Motor neuron (in vitro differentiated cells): ENCODE measurements around the gene LEMD3. TPM values are rescaled to one million over a fixed set of nuclear protein-coding genes. Genes with fewer than 3 reads are reported as not detected.

Experiments used
- ATAC-seq, 8 experiments: fragments of 200-7000 bp; cut with Tn5 transposase; replicated peaks in 6 of 8; 2 replicates each; pipeline ENCODE4 v1.8.0; 2021; ENCODE audit warnings: mild to moderate bottlenecking in 8 of 8, moderate library complexity in 8 of 8
- H3K27ac ChIP-seq, 2 donors: fragments of 250-450 bp; sonication (Bioruptor Pico); 2 replicates each; pipeline ENCODE4 v1.9.0; 2021; ENCODE audit warnings: antibody characterized with exemption in 2 of 2, mild to moderate bottlenecking in 2 of 2, moderate library complexity in 1 of 2
- H3K4me1 ChIP-seq, 2 donors: fragments of 250-450 bp; sonication (Bioruptor Pico); replicated peaks in 1 of 2; 2 replicates each; pipeline ENCODE4 v1.6.1; 2021; ENCODE audit warnings: antibody characterized with exemption in 2 of 2, mild to moderate bottlenecking in 2 of 2, moderate library complexity in 1 of 2
- H3K4me3 ChIP-seq, 5 donors: fragments of 250-450 bp; sonication (Bioruptor Pico); 2 replicates each; pipeline ENCODE4 v1.9.0; 2021; ENCODE audit warnings: antibody characterized with exemption in 5 of 5, mild to moderate bottlenecking in 5 of 5, moderate library complexity in 4 of 5
- WGBS, 10 experiments: fragments of 450-650 bp; shearing (Covaris generic); methylation state at CpG; one replicate each; pipeline ENCODE4 v1.0.0; 2022; 5-methylcytosine and 5-hydroxymethylcytosine counted together
- in situ Hi-C, 9 experiments: fragments of 400-800 bp; cut with MboI; loops; one replicate each; pipeline ENCODE4 v1.15.0; 2021; ENCODE audit warnings: low sequenced_read_pairs in 9 of 9, low pct_unique_long_range_greater_than_20kb in 2 of 9; ENCODE audit not compliant: unreplicated experiment in 9 of 9
- total RNA-seq, 8 experiments: library from RNA; unstranded; fragments of 300-600 nt; gene quantifications; 2 replicates each; pipeline versions ENCODE4 v1.2.3 to v1.2.4, GENCODE V29; 2022

LEMD3 gene
- total RNA-seq: 10 to 100 TPM in 7 of 8 experiments, 1 to 10 TPM in 1; 9.6 to 27.4 (median 22.5) TPM

DNA sequence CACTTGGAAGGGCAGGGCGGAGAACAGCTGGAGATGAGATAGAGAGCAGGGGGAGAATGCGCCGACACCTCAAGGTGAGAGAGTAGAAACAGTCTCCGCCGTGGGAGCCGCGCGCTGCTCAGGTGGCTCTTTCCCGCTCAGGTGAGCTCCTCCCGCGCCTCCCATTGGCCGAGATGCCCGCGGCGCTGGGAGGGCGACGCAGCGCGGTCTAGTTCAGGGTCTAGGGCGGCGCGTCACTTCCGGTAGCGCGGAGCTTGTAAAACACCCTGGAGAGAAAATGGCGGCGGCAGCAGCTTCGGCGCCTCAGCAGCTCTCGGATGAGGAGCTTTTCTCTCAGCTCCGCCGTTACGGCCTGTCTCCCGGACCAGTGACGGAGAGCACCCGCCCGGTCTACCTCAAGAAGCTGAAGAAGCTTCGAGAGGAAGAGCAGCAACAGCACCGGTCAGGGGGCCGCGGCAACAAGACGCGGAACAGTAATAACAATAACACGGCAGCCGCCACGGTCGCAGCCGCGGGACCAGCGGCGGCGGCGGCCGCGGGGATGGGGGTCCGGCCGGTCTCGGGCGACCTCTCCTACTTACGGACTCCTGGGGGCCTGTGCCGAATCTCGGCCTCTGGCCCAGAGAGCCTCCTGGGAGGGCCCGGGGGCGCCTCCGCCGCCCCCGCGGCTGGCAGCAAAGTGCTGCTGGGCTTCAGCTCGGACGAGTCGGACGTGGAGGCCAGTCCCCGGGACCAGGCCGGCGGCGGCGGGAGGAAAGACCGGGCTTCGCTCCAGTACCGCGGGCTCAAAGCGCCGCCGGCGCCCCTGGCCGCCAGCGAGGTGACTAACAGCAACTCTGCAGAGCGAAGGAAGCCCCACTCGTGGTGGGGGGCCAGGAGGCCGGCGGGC lies at the start of gene LEMD3:
LEMD3 (plus strand) TSS at position 264 of the 889 bp plus-strand sequence; CDS start at position 278, 14 bp downstream.
- Histone ChIP-seq H3K27ac (peak within 1 kb of the TSS; percentile 90 to 91), H3K4me1 (peaks cover 23 to 30% of the 10 kb centered on the region in 2 donors), H3K4me3 (peak within 1 kb of the TSS; percentile 71 to 98 (median 82))
- WGBS, 10 experiments: 0 to 4% (median 0%) methylated on average over 1 to 23 of the region's 91 CpGs; no CpG with 5 or more reads in 3 of the 10 experiments
- in situ Hi-C loops: no loop called here
- ATAC-seq: peak; percentile 76 to 97 (median 92)

DNA sequence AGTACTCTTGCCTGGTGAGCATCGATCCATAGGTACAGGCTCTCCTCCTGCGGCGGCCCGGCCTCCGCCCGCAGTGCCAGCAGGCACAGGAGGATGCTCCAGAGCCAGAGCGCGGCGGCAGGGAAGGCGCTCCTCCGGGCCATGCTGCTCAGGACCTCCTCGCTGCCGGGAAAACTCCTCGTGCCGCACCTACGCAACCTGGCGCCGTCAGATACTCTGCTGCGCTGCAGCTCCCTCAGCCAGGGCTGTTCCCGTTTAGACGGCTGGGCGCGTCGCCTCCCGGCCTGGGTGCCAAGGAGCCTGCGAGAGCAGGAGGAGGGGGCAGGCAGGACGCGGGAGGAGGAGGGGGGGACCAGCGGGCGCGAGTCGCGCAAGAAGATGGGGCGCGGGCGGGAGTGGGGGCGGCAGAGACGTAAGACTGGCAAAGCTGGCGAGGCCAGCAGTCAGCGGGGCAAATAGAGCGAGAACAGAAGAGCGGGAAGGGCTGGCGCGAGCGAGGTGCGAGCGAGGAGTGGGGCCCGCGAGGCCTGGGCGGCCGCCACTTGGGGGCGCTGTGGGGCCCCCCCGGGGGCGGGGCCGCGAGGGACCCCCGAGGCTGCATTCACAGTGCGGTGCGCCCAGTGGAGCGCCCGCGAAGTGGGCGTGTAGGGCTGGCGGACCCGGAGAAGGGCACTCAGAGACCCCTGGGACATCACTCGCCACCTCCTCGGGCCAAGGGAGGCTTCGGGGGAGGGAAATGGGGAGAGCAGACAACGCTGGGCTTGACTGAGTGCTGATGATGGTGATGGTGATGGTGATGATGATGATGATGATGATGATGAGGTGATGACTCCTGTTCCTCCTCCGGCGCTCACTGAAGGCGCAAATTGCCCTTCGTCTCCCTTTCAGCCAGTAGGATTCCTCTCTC lies 48.1 kb upstream of the LEMD3 start, which contains the start of gene WIF1:
WIF1 (minus strand) TSS at position 257 of the 907 bp plus-strand sequence; CDS start at position 143, 114 bp downstream.
- 0 to 2% (median 1%) methylated on average over 1 to 9 of the region's 73 CpGs; no CpG with 5 or more reads in 6 of the 10 experiments for WGBS, 10 experiments
- Histone ChIP-seq H3K27ac (no peak within 1 kb of the TSS), H3K4me1 (no peaks in the 10 kb centered on the region), H3K4me3 (peak within 1 kb of the TSS; percentile 33 to 43 (median 36))
- ATAC-seq: peak; percentile 45 to 91 (median 84)
- in situ Hi-C loops: loop anchor here in 5 of 9 experiments (25.0 kb wide), 3 partner anchors 209 to 334 kb away; no protein-coding TSS in a partner anchor

DNA sequence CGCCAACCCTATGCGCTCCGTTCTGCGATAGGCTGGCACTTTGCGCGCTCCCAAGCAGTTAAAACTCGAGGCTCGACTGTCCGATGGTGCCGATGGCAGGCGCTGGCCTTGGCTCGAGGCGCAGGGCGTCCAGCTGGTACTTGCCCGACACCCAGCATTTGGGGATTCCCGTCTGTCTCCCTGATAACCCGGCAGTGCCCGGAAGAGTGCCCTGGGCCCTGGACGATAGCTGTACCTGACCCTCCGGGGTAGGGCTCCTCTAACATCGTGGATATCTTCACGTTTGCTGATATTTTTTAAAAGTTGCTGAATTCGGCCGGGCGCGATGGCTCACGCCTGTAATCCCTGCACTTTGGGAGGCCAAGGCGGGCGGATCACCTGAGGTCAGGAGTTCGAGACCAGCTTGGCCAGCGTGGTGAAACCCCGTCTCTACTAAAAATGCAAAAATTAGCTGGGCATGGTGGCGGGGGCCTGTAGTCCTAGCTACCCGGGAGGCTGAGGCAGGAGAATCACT lies 47.4 kb upstream of the LEMD3 start:
- no peaks in the 10 kb centered on the region for H3K4me1 ChIP-seq
- no peak overlapping the region for H3K4me3 ChIP-seq
- 72 to 100% (median 97%) methylated on average over 2 to 8 of the region's 34 CpGs; no CpG with 5 or more reads in 5 of the 10 experiments for WGBS, 10 experiments
- in situ Hi-C loops: loop anchor here in 5 of 9 experiments (25.0 kb wide), 3 partner anchors 210 to 335 kb away; no protein-coding TSS in a partner anchor
- no peak for ATAC-seq
- no peak overlapping the region for H3K27ac ChIP-seq

DNA sequence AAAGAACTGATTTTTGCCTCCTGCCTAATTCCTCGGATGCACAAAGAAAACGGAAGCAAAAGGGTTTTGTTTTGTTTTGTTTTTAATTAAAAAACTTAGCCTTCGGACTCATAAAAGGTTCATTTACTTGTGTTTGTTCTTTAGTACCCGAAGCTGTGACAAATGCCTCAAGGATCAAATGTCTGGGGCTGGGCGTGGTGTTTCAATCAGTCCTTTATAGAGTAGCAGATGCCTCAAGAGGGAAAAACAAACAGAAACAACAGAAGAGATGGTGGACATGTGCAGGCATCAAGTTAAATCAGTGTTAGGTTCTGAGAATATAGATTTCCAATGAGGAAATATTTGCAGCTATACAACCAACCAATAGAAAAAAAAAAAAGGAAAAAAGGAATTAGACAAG lies 46.7 kb upstream of the LEMD3 start:
- Histone ChIP-seq H3K4me3 (no peak overlapping the region), H3K27ac (no peak overlapping the region), H3K4me1 (no peaks in the 10 kb centered on the region)
- 2 to 77% (median 30%) methylated on average over 3 to 5 of the region's 5 CpGs; no CpG with 5 or more reads in 1 of the 10 experiments for WGBS, 10 experiments
- ATAC-seq: peak in 1 of 8 experiments; percentile 24
- in situ Hi-C loops: loop anchor here in 5 of 9 experiments (25.0 kb wide), 3 partner anchors 210 to 335 kb away; no protein-coding TSS in a partner anchor

DNA sequence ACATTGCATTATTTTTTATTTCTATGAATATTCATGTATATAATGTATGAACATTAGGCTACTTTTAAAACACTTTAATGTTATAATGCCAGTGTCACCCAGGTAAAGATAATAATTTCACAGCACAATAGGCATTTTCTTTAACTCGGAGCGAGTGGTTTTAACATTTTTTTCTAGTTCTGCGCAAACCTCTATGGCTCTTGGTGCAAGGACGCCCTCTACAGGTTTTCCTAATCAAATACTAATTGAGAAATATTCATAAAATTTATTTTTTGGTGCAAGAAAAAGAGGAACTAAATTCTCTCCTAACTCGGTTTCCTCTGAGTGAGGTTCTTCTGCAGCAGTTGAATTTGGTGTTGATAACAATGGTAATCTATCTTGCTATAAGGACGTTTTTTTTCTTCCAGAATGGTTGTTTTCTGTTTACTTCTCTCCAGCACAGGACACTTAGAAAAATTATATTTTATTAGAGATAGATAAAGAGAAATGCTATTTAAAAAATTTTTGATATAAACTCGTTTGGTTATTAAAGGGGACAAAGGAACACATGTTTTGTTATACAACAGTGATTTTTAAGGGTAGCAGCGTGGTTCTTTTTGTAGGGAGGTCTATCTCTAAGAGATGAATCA lies 45.8 kb upstream of the LEMD3 start:
- in situ Hi-C loops: loop anchor here in 5 of 9 experiments (25.0 kb wide), 3 partner anchors 211 to 336 kb away; no protein-coding TSS in a partner anchor
- Histone ChIP-seq H3K4me1 (no peaks in the 10 kb centered on the region), H3K27ac (no peak overlapping the region), H3K4me3 (no peak overlapping the region)
- 0 to 27% (median 11%) methylated on average over 1 to 8 of the region's 8 CpGs for WGBS, 10 experiments
- no peak for ATAC-seq

DNA sequence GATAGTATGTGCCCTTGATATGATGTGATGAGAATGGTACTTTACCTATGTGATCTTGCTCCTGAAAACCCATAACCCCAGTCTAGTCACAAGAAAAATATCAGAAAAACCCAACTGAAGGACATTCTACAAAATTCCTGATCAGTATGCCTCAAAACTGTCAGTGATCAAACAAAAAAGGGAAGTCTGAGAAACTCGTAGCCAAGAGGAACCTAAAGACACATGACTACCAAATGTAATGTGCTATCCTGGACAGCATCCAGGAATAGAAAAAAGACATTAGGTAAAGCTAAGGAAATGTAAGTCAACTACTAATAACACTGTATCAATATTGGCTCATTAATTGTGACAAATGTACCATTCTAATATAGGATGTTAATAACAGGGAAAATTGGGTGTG lies 44.1 kb upstream of the LEMD3 start:
- in situ Hi-C loops: no loop called here
- no peak for ATAC-seq

DNA sequence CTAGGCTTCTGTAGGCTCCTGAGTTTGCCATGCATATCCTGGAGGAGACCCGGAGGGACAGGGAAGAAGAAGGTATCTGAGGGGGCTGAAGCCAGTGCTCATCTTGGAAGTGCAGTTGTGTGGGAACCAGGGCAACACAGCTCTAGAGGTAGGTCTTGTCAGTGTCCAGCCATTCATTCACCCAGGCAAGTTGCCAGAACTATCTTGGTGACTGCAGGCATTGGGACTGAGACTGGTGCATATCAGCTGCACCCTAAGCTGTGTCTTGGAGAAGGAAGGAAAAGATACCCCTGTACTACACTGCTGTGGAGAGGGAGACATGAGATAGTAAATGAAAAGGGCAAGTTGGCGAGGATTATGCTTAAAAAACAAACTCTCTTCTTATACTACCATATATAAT lies 43.4 kb upstream of the LEMD3 start:
- WGBS, 10 experiments: 22 to 100% (median 59%) methylated on average over 1 to 2 of the region's 2 CpGs; no CpG with 5 or more reads in 3 of the 10 experiments
- ATAC-seq: no peak
- H3K4me3 ChIP-seq: no peak overlapping the region
- in situ Hi-C loops: no loop called here
- H3K27ac ChIP-seq: no peak overlapping the region
- H3K4me1 ChIP-seq: no peaks in the 10 kb centered on the region

More for the DNA sequence above, 44.1 kb upstream of the LEMD3 start:
- H3K27ac ChIP-seq: no peak overlapping the region
- H3K4me3 ChIP-seq: no peak overlapping the region
- H3K4me1 ChIP-seq: no peaks in the 10 kb centered on the region
- WGBS, 10 experiments: 0 to 100% (median 40%) methylated on average over 1 of the region's 1 CpG; no CpG with 5 or more reads in 1 of the 10 experiments

DNA sequence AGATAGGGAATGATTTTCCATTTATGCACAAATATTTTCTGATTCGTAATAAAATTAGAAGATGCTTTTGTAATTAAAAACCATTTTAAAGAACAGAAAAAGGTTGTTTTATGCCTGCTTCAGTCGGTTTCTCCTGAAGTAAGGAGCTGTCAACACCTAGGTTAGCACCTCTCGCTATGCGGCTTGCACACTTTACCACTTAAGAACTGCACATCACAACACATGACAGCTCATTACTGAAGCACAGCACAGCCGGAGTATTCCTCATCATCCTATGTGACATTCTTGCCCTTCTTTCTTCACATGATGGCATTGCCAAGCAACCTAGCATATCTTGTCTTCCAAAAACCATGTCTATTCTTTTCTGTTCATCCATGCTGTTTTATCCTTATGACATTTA lies 42.9 kb upstream of the LEMD3 start:
- Histone ChIP-seq H3K4me3 (no peak overlapping the region), H3K27ac (no peak overlapping the region), H3K4me1 (no peaks in the 10 kb centered on the region)
- WGBS, 10 experiments: 33 to 80% (median 58%) methylated on average over 1 to 5 of the region's 5 CpGs; no CpG with 5 or more reads in 2 of the 10 experiments
- ATAC-seq: no peak
- in situ Hi-C loops: no loop called here

DNA sequence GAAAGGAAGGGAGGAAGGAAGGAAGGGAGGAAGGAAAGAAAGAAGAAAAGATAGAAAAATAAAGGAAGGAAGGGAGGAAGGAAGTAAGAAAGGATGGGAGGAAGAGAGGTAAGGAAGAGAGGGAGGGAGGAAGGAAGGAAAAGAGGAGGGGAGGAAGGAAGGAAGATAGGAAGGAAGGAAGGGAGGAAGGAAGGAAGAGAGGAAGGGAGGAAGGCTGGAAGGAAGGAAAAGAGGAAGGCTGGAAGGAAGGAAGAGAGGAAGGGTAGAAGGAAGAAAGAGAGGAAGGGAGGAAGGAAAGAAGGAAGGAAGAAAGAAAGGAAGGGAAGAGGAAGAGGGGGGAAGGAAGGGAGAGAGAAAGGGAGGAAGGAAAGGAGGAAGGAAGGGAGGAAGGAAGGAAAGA lies 35.5 kb upstream of the LEMD3 start:
- in situ Hi-C loops: no loop called here
- Histone ChIP-seq H3K27ac (no peak overlapping the region), H3K4me1 (no peaks in the 10 kb centered on the region), H3K4me3 (no peak overlapping the region)
- ATAC-seq: no peak

DNA sequence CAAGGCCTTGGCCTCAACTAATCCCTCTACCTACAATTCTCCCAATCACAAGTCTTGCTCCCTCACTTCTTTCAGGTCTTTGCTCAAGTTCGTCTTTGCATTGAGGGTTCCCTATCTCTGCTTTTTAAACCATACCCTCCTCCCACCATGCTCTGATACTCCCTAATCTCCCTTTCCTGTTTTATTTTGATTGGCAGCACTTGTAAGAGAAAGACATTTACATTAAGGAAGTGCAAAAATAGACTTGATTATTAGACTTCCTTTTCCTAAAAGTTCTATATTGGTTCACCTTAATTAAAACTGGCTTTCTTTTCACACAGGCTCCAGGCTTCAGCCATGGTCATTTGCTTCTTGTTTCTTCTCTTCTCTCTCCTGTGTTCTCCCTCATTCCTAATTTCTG lies 30.0 kb upstream of the LEMD3 start:
- Histone ChIP-seq H3K4me1 (no peaks in the 10 kb centered on the region), H3K4me3 (no peak overlapping the region), H3K27ac (no peak overlapping the region)
- in situ Hi-C loops: no loop called here
- 0 to 100% (median 70%) methylated on average over 1 of the region's 1 CpG; no CpG with 5 or more reads in 4 of the 10 experiments for WGBS, 10 experiments
- ATAC-seq: no peak

DNA sequence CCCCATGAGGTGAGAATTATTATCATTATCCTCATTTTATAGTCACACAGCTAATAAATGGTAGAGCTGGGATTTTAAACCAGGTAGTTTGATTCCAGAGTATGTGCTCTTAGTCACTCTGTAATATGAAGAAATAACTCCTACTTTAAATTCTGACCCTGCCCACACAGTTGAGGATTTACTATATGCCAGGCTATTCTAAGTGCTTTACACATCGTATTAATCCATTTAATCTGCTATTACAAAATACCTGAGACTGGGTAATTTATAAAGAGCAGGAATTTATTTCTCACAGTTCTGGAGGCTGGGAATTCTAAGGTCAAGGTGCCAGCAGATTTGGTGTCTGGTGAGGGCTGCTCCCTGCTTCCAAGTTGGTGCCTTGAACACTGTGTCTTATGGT lies 28.6 kb upstream of the LEMD3 start:
- no peaks in the 10 kb centered on the region for H3K4me1 ChIP-seq
- in situ Hi-C loops: no loop called here
- no peak for ATAC-seq
- whole genome bisulfite sequencing, 10 experiments: 0 to 100% (median 75%) methylated on average over 1 of the region's 1 CpG; no CpG with 5 or more reads in 3 of the 10 experiments
- H3K4me3 ChIP-seq: no peak overlapping the region
- no peak overlapping the region for H3K27ac ChIP-seq

DNA sequence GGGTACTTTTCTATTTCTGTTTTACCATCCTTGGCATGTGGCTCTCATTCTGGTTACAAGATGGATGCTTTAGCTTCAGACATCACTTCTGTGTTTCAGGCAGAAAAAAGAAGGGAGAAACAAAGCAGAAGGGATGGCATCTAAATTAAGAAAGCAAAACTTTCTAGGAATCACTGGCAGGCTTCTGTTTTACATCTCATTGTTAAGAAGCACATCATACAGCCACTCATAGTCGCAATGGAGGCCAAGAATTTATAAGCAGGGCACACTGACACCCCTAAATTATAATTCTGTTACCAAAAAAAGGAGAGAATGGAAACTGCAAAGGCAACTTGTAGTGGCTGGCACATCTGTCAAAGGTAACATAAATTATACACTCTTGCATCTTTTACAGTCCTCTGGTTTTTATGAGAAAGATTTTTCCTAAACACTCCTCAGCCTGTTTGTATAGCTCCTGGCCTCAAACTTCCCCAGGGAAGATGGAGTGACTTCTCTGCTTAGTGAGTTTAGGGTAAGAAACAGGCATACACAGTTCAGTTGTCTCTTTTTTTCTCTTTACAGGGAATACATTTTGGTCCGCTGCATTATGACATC lies 22.0 kb upstream of the LEMD3 start:
- H3K4me1 ChIP-seq: no peaks in the 10 kb centered on the region
- WGBS, 10 experiments: 52 to 100% (median 96%) methylated on average over 1 to 2 of the region's 2 CpGs
- no peak overlapping the region for H3K4me3 ChIP-seq
- in situ Hi-C loops: no loop called here
- H3K27ac ChIP-seq: no peak overlapping the region
- ATAC-seq: no peak
